Ascending aorta (tissue), 2 donors: ENCODE measurements around the gene BMP2K. TPM values are rescaled to one million over a fixed set of nuclear protein-coding genes. Genes with fewer than 3 reads are reported as not detected.

Experiments used
- DNase-seq, 2 donors: peaks; one replicate each; pipeline ENCODE4 v3.0.0-alpha.2; 2019; ENCODE audit warnings: low spot score in 2 of 2
- H3K27ac ChIP-seq, 2 donors: fragments of 200-600 bp; sonication (generic); one replicate each; pipeline ENCODE4 v1.5.1; 2016 to 2017; ENCODE audit warnings: mild to moderate bottlenecking in 1 of 2
- H3K27me3 ChIP-seq: fragments of 200-600 bp; sonication (generic); one replicate; pipeline ENCODE4 v1.5.1; 2017
- H3K36me3 ChIP-seq, 2 donors: fragments of 200-600 bp; sonication (generic); one replicate each; pipeline ENCODE4 v1.5.1; 2016
- H3K4me1 ChIP-seq, 2 donors: fragments of 200-600 bp; sonication (generic); one replicate each; pipeline ENCODE4 v1.5.1; 2016 to 2017; ENCODE audit warnings: mild to moderate bottlenecking in 1 of 2
- H3K4me3 ChIP-seq, 2 donors: fragments of 200-600 bp; sonication (generic); one replicate each; pipeline ENCODE4 v1.5.1; 2016 to 2017; ENCODE audit warnings: mild to moderate bottlenecking in 1 of 2
- H3K9me3 ChIP-seq, 2 donors: fragments of 200-600 bp; sonication (generic); one replicate each; pipeline ENCODE4 v1.5.1; 2016
- intact Hi-C: fragments of 100-400 bp; cut with DNase I; formaldehyde crosslinking; loops from one replicate; pipeline ENCODE4 v1.15.1; 2023
- total RNA-seq: library from RNA; depleted of rRNA; stranded (reverse); fragments of >200 nt; gene quantifications from one replicate; pipeline ENCODE4 v1.1.0, GENCODE V29; 2016
- TF ChIP-seq, protein P1 (sequence below), 3 experiments: fragments of 200-600 bp in 2 of 3; fragments of 450-650 bp in 1 of 3; sonication (generic) in 2 of 3; IDR thresholded peaks; one replicate each; pipeline ENCODE4 v1.5.1; 2016 to 2019; ENCODE audit warnings: antibody characterized with exemption in 3 of 3, mild to moderate bottlenecking in 1 of 3, moderate library complexity in 1 of 3

BMP2K gene
- total RNA-seq, 1 donor from 2014 or later, result 16.6 TPM

DNA sequence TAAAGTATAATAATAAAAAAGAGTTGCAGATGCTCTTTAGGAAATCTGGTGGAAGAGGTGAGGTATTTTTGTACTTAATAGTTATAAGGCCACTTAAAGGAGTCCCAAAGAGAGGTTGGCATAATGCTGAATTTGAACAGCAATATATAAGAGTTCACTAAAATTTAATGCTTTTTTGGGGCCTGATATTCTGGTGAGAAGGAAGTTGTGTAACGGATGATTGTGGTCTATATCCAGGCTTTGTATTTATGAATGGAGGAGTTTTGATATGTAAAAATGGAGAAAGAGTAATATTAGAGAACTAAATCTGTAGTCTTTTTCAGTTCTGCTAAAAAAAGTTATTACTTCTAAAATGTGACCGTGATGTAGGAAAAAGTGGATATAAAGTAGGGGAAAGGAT is 20.4 kb downstream of the BMP2K start:
- Histone ChIP-seq H3K27ac (no peak overlapping the region), H3K4me1 (no peaks in the 10 kb centered on the region), H3K4me3 (no peak overlapping the region), H3K9me3 (no peaks in the 10 kb centered on the region), H3K27me3 (no peaks in the 10 kb centered on the region), H3K36me3 (no peaks in the 10 kb centered on the region)
- intact Hi-C loops, result no loop called here
- TF ChIP-seq, protein P1, sequence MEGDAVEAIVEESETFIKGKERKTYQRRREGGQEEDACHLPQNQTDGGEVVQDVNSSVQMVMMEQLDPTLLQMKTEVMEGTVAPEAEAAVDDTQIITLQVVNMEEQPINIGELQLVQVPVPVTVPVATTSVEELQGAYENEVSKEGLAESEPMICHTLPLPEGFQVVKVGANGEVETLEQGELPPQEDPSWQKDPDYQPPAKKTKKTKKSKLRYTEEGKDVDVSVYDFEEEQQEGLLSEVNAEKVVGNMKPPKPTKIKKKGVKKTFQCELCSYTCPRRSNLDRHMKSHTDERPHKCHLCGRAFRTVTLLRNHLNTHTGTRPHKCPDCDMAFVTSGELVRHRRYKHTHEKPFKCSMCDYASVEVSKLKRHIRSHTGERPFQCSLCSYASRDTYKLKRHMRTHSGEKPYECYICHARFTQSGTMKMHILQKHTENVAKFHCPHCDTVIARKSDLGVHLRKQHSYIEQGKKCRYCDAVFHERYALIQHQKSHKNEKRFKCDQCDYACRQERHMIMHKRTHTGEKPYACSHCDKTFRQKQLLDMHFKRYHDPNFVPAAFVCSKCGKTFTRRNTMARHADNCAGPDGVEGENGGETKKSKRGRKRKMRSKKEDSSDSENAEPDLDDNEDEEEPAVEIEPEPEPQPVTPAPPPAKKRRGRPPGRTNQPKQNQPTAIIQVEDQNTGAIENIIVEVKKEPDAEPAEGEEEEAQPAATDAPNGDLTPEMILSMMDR (IDR thresholded peaks at IDR 0.05), result no peak
- no peak for DNase-seq

DNA sequence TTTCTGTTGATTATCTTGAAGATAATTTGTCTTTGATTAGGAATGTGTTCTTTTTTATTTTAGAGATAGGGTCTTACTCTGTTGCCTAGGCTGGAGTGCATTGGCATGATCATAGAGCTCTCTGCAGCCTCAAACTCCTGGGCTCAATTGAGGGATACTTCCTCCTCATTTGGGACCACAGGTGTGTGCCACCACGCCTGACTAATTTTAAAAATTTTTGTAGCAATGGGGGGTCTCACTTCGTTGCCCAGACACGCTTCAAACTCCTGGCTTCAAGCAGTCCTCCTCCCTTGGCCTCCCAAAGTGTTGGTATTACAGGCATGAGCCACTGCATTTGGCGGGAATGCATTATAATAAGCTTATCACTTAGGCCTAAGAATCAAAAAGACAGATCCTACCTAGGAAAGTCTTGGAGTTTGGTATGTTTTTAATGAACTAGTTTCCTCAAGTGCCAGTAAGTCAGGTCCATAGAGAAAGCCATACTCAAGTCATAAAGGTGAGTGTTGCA is 21.7 kb downstream of the BMP2K start:
- DNase-seq, result no peak
- intact Hi-C loops, result no loop called here
- Histone ChIP-seq H3K27me3 (no peaks in the 10 kb centered on the region), H3K27ac (no peak overlapping the region), H3K9me3 (no peaks in the 10 kb centered on the region), H3K36me3 (no peaks in the 10 kb centered on the region), H3K4me1 (no peaks in the 10 kb centered on the region), H3K4me3 (no peak overlapping the region)
- TF ChIP-seq, protein P1 (IDR thresholded peaks at IDR 0.05), result no peak

- Histone ChIP-seq H3K27me3 (no peaks in the 10 kb centered on the region), H3K27ac (no peak overlapping the region), H3K4me3 (no peak overlapping the region), H3K9me3 (no peaks in the 10 kb centered on the region), H3K4me1 (no peaks in the 10 kb centered on the region), H3K36me3 (no peaks in the 10 kb centered on the region)
- TF ChIP-seq, protein P1 (IDR thresholded peaks at IDR 0.05), result no peak
- DNase-seq, result no peak
- intact Hi-C loops, result no loop called here
Measured at GRCh38 chr4:78799551-78800495, 23.7 kb downstream of the BMP2K start.

DNA sequence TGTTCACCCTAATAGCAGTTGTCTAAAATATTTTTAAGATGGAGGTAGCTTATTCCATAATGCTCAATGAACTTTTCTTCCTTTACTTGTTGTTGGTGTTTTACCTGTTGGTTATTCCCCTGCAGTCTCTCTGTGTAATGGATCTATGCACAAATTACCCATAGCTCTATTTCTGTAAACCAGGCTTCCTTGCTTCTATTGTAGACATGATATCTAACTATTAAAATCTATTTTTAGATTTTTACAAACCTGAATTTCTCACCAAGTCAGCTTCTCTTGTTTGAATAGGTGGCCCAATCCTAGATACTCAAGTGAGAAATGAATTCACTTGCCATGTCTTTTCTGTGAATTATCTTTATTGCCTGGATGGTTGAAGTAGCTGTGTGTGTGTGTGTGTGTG is 24.8 kb downstream of the BMP2K start:
- no peak for DNase-seq
- Histone ChIP-seq H3K27me3 (no peaks in the 10 kb centered on the region), H3K9me3 (peaks cover 0 to 5% of the 10 kb centered on the region in 2 donors), H3K36me3 (no peaks in the 10 kb centered on the region), H3K4me3 (no peak overlapping the region), H3K4me1 (no peaks in the 10 kb centered on the region), H3K27ac (no peak overlapping the region)
- intact Hi-C loops, result no loop called here
- TF ChIP-seq, protein P1 (IDR thresholded peaks at IDR 0.05), result no peak

GRCh38 chr4:78803983-78804382 is 27.8 kb downstream of the BMP2K start:
- no peak for DNase-seq
- peaks cover 0 to 19% of the 10 kb centered on the region in 2 donors for H3K9me3 ChIP-seq
- no peaks in the 10 kb centered on the region for H3K27me3 ChIP-seq
- H3K4me1 ChIP-seq, result no peaks in the 10 kb centered on the region
- H3K27ac ChIP-seq, result no peak overlapping the region
- intact Hi-C loops, result no loop called here
- H3K36me3 ChIP-seq, result no peaks in the 10 kb centered on the region
- TF ChIP-seq, protein P1 (IDR thresholded peaks at IDR 0.05), result no peak
- H3K4me3 ChIP-seq, result no peak overlapping the region
